Measurements from ENCODE around the gene TOP1.

- TF ChIP-seq POLR2A (IDR thresholded peaks at IDR 0.05), result no peak
- TF ChIP-seq, protein P1, sequence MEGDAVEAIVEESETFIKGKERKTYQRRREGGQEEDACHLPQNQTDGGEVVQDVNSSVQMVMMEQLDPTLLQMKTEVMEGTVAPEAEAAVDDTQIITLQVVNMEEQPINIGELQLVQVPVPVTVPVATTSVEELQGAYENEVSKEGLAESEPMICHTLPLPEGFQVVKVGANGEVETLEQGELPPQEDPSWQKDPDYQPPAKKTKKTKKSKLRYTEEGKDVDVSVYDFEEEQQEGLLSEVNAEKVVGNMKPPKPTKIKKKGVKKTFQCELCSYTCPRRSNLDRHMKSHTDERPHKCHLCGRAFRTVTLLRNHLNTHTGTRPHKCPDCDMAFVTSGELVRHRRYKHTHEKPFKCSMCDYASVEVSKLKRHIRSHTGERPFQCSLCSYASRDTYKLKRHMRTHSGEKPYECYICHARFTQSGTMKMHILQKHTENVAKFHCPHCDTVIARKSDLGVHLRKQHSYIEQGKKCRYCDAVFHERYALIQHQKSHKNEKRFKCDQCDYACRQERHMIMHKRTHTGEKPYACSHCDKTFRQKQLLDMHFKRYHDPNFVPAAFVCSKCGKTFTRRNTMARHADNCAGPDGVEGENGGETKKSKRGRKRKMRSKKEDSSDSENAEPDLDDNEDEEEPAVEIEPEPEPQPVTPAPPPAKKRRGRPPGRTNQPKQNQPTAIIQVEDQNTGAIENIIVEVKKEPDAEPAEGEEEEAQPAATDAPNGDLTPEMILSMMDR (IDR thresholded peaks at IDR 0.05), result no peak
These were observed 107.5 kb downstream of the TOP1 start for GRCh38 chr20:41135888-41136679.

Measured in right lobe of liver (tissue), 4 donors.